Coronary artery (tissue), 2 donors: ENCODE measurements around the gene PPP1R14B.

ENCODE experiments used
- DNase-seq: peaks from one replicate; pipeline ENCODE4 v3.0.0-alpha.2; 2017; ENCODE audit warnings: low spot score
- H3K27ac ChIP-seq, 2 donors: fragments of 200-600 bp; sonication (generic); one replicate each; pipeline ENCODE4 v1.5.1; 2016 to 2019
- H3K4me3 ChIP-seq: fragments of 200-600 bp; sonication (generic); 2 replicates; pipeline ENCODE4 v1.5.1; 2016; ENCODE audit warnings: mild to moderate bottlenecking, moderate library complexity
- CTCF ChIP-seq: fragments of 200-600 bp; sonication (generic); IDR thresholded peaks from one replicate; pipeline ENCODE4 v1.5.1; 2019; ENCODE audit warnings: antibody characterized with exemption

The PPP1R14B gene

GRCh38 chr11:64227405-64227956 lies 19.3 kb downstream of the PPP1R14B start:
- peak overlapping the region in 1 of 2 donors; percentile 93 for H3K27ac ChIP-seq
- DNase-seq, result no peak
- no peak for TF ChIP-seq CTCF
- H3K4me3 ChIP-seq, result peak overlapping the region; percentile 86

- Histone ChIP-seq H3K27ac (peak overlapping the region; percentile 93), H3K4me3 (peak overlapping the region; percentile 86)
- DNase-seq, result peak; percentile 79
- no peak for TF ChIP-seq CTCF
These were observed 20.2 kb downstream of the PPP1R14B start for GRCh38 chr11:64226507-64227051.

GRCh38 chr11:64225608-64226506 lies 20.9 kb downstream of the PPP1R14B start, which contains the start of the genes NUDT22 and TRPT1:
Gene NUDT22 (plus strand): TSS chr11:64226274. CDS start chr11:64226653, 379 bp downstream.
Gene TRPT1 (minus strand): TSS chr11:64226186. CDS start chr11:64225860, 326 bp downstream.
- Histone ChIP-seq H3K4me3 (peak within 1 kb of the TSS; percentile 86), H3K27ac (peak within 1 kb of the TSS; percentile 93)
- DNase-seq, result peak; percentile 95
- TF ChIP-seq CTCF, result no peak

GRCh38 chr11:64224891-64225607 lies 21.7 kb downstream of the PPP1R14B start:
- peak overlapping the region; percentile 86 for H3K4me3 ChIP-seq
- peak; percentile 72 for DNase-seq
- no peak for TF ChIP-seq CTCF
- H3K27ac ChIP-seq, result peak overlapping the region; percentile 93

- TF ChIP-seq CTCF, result no peak
- H3K4me3 ChIP-seq, result no peak overlapping the region
- no peak overlapping the region for H3K27ac ChIP-seq
- DNase-seq, result peak; percentile 74
These were observed 22.4 kb downstream of the PPP1R14B start for GRCh38 chr11:64224151-64224890.

GRCh38 chr11:64223001-64223651 lies 23.6 kb downstream of the PPP1R14B start:
- Histone ChIP-seq H3K4me3 (no peak overlapping the region), H3K27ac (no peak overlapping the region)
- no peak for DNase-seq
- TF ChIP-seq CTCF, result no peak
